GM23338 (cell line): ENCODE results near the gene SPTLC2. TPM values are rescaled to one million over a fixed set of nuclear protein-coding genes. Genes with fewer than 3 reads are reported as not detected.

Source experiments
- ATAC-seq: fragments of 200-7000 bp; cut with Tn5 transposase; 3 replicates; pipeline ENCODE4 v1.9.1; 2020
- DNase-seq: peaks from one replicate; pipeline ENCODE4 v3.0.0-alpha.2; 2015; ENCODE audit warnings: low spot score
- H2AFZ ChIP-seq: fragments of 200-600 bp; sonication (generic); 2 replicates; pipeline ENCODE4 v1.8.0; 2016; ENCODE audit warnings: antibody characterized with exemption, mild to moderate bottlenecking, moderate library complexity
- H3F3A ChIP-seq: fragments of 200-600 bp; sonication (generic); replicated peaks from 2 replicates; pipeline ENCODE4 v1.8.0; 2017; ENCODE audit warnings: antibody characterized with exemption, mixed run types, low read depth
- H3K27ac ChIP-seq: fragments of 200-600 bp; sonication (generic); 2 replicates; pipeline ENCODE4 v1.6.1; 2016; ENCODE audit warnings: low read depth
- H3K27me3 ChIP-seq: fragments of 200-600 bp; sonication (generic); 2 replicates; pipeline ENCODE4 v1.8.0; 2016; ENCODE audit warnings: mild to moderate bottlenecking, mixed run types, moderate library complexity; ENCODE audit not compliant: insufficient read depth
- H3K36me3 ChIP-seq: fragments of 200-600 bp; sonication (generic); 2 replicates; pipeline ENCODE4 v1.8.0; 2016; ENCODE audit warnings: mild to moderate bottlenecking; ENCODE audit not compliant: insufficient read depth
- H3K4me1 ChIP-seq: fragments of 200-600 bp; sonication (generic); 2 replicates; pipeline ENCODE4 v1.8.0; 2016; ENCODE audit warnings: mild to moderate bottlenecking, moderate library complexity; ENCODE audit not compliant: insufficient read depth
- H3K4me2 ChIP-seq: fragments of 200-600 bp; sonication (generic); 2 replicates; pipeline ENCODE4 v1.7.1; 2017; ENCODE audit warnings: mixed run types
- H3K4me3 ChIP-seq: fragments of 200-600 bp; sonication (generic); 2 replicates; pipeline ENCODE4 v1.6.1; 2016; ENCODE audit warnings: mixed run types
- H3K79me2 ChIP-seq: fragments of 200-600 bp; sonication (generic); replicated peaks from 2 replicates; pipeline ENCODE4 v1.8.0; 2017; ENCODE audit warnings: mild to moderate bottlenecking; ENCODE audit not compliant: insufficient read depth
- H3K9me2 ChIP-seq: fragments of 200-600 bp; sonication (generic); 2 replicates; pipeline ENCODE4 v1.8.0; 2017; ENCODE audit not compliant: insufficient read depth
- H4K20me1 ChIP-seq: fragments of 200-600 bp; sonication (generic); replicated peaks from 2 replicates; pipeline ENCODE4 v1.8.0; 2017; ENCODE audit warnings: mild to moderate bottlenecking; ENCODE audit not compliant: insufficient read depth
- H3K27ac Mint-ChIP-seq: 2 replicates; pipeline ENCODE4 v1.8.0; 2020; ENCODE audit warnings: inconsistent platforms, mild to moderate bottlenecking, moderate library complexity, mixed read lengths
- H3K27me3 Mint-ChIP-seq: 3 replicates; pipeline ENCODE4 v1.8.0; 2022; ENCODE audit warnings: low read depth, mild to moderate bottlenecking, moderate library complexity, mixed read lengths, inconsistent platforms; ENCODE audit not compliant: insufficient read depth, poor library complexity
- H3K36me3 Mint-ChIP-seq: 3 replicates; pipeline ENCODE4 v1.8.0; 2021; ENCODE audit warnings: low read depth, mild to moderate bottlenecking, inconsistent platforms, moderate library complexity, mixed read lengths
- H3K4me1 Mint-ChIP-seq: 3 replicates; pipeline ENCODE4 v1.8.0; 2020; ENCODE audit warnings: mild to moderate bottlenecking, inconsistent platforms, mixed read lengths
- H3K4me3 Mint-ChIP-seq: 3 replicates; pipeline ENCODE4 v1.8.0; 2021; ENCODE audit warnings: moderate library complexity, mild to moderate bottlenecking, inconsistent platforms, mixed read lengths
- H3K9me3 Mint-ChIP-seq: 3 replicates; pipeline ENCODE4 v1.8.0; 2020; ENCODE audit warnings: moderate library complexity, mild to moderate bottlenecking, inconsistent platforms, mixed read lengths
- CREB1 ChIP-seq: fragments of 250-450 bp; sonication (Bioruptor Pico); IDR thresholded peaks from 2 replicates; pipeline ENCODE4 v1.5.0; 2020; ENCODE audit warnings: low read depth, mild to moderate bottlenecking, moderate library complexity
- CTCF ChIP-seq, 2 experiments: fragments of 200-600 bp in 1 of 2; sonication (generic) in 1 of 2; conservative IDR thresholded peaks; 2 replicates each; pipeline versions ENCODE4 v1.5.1 to v1.6.1; 2016 to 2017; ENCODE audit warnings: antibody characterized with exemption in 2 of 2, low read depth in 2 of 2, mild to moderate bottlenecking in 2 of 2, moderate library complexity in 1 of 2
- ETS1 ChIP-seq: IDR thresholded peaks from 2 replicates; pipeline ENCODE4 v1.6.1; 2016; ENCODE audit warnings: antibody characterized with exemption
- EZH2 ChIP-seq: fragments of 200-600 bp; sonication (generic); IDR thresholded peaks from one replicate; pipeline ENCODE4 v1.8.0; 2017; ENCODE audit warnings: antibody characterized with exemption, mild to moderate bottlenecking, low read depth; ENCODE audit not compliant: unreplicated experiment
- EZH2phosphoT487 ChIP-seq: fragments of 200-600 bp; sonication (generic); IDR thresholded peaks from one replicate; pipeline ENCODE4 v1.8.1; 2018; ENCODE audit warnings: antibody characterized with exemption; ENCODE audit not compliant: unreplicated experiment
- JUNB ChIP-seq: IDR thresholded peaks from one replicate; pipeline ENCODE4 v1.6.1; 2016; ENCODE audit warnings: antibody characterized with exemption; ENCODE audit not compliant: unreplicated experiment
- NANOG ChIP-seq: IDR thresholded peaks from 2 replicates; pipeline ENCODE4 v1.6.1; 2016; ENCODE audit warnings: antibody characterized with exemption, borderline replicate concordance
- POLR2AphosphoS5 ChIP-seq: IDR thresholded peaks from 2 replicates; pipeline ENCODE4 v1.6.1; 2016; ENCODE audit warnings: antibody characterized with exemption, low read depth
- REST ChIP-seq: IDR thresholded peaks from one replicate; pipeline ENCODE4 v1.6.1; 2018; ENCODE audit warnings: antibody characterized with exemption; ENCODE audit not compliant: unreplicated experiment
- STAT1 ChIP-seq: IDR thresholded peaks from one replicate; pipeline ENCODE4 v1.6.1; 2016; ENCODE audit warnings: antibody characterized with exemption; ENCODE audit not compliant: unreplicated experiment
- ZNF114 ChIP-seq: fragments of 250-450 bp; sonication (Bioruptor Pico); IDR thresholded peaks from 2 replicates; pipeline ENCODE4 v1.5.0; 2020; ENCODE audit warnings: mild to moderate bottlenecking, moderate library complexity
- ZNF331 ChIP-seq: fragments of 250-450 bp; sonication (Bioruptor Pico); IDR thresholded peaks from 2 replicates; pipeline ENCODE4 v1.5.0; 2020; ENCODE audit warnings: low read depth, mild to moderate bottlenecking, moderate library complexity
- ZNF462 ChIP-seq: fragments of 250-450 bp; sonication (Bioruptor Pico); IDR thresholded peaks from 2 replicates; pipeline ENCODE4 v1.5.0; 2020; ENCODE audit warnings: mild to moderate bottlenecking, moderate library complexity
- polyA plus RNA-seq: library from polyadenylated mRNA; unstranded; fragments of >200 nt; fragmentation: Nextera tagmentation; extraction: Ambion mirVana; gene quantifications from 2 replicates; pipeline ENCODE4 v1.2.1, GENCODE V29; 2016
- total RNA-seq: library from RNA; depleted of rRNA; stranded (reverse); fragments of >200 nt; shearing (Covaris generic); gene quantifications from 2 replicates; pipeline ENCODE4 v1.2.3, GENCODE V29; 2014

SPTLC2 gene
- total and polyA plus RNA-seq, 2 experiments from 2014 or later: 22.3 to 38.9 TPM

- H4K20me1 ChIP-seq: peaks cover 7% of the 10 kb centered on the region; the same call in 1 of the 2 replicates
- H3K27me3 ChIP-seq: no peaks in the 10 kb centered on the region
- peak overlapping the region; percentile 85 for H3K4me2 ChIP-seq
- H3K4me1 ChIP-seq: peaks cover 36% of the 10 kb centered on the region
- H3K36me3 Mint-ChIP-seq: no peaks in the 10 kb centered on the region; the same call in 2 of the 3 replicates
- H3K79me2 ChIP-seq: peaks cover 49% of the 10 kb centered on the region
- TF ChIP-seq JUNB (no peak), EZH2 (no peak), CREB1 (CRISPR knock-in tag) (no peak), ZNF462 (CRISPR knock-in tag) (no peak), ZNF331 (CRISPR knock-in tag) (no peak), EZH2phosphoT487 (no peak), POLR2AphosphoS5 (no peak), ZNF114 (no peak), ETS1 (no peak), NANOG (no peak), STAT1 (no peak), CTCF (conservative IDR thresholded peaks at IDR 0.05; ENCODE audit: low read depth in 2 of 2) (no peak), REST (no peak)
- peak; percentile 42 for ATAC-seq
- no peaks in the 10 kb centered on the region for H3K36me3 ChIP-seq
- H3K4me1 Mint-ChIP-seq: peaks cover 44% of the 10 kb centered on the region
- no peaks in the 10 kb centered on the region for H3K9me2 ChIP-seq
- 0 out of 2 replicates have a peak overlapping the region, but pooled peaks have one; percentile 24 for H2AFZ ChIP-seq
- H3K27me3 Mint-ChIP-seq: peaks cover 3% of the 10 kb centered on the region
- H3K9me3 Mint-ChIP-seq: no peaks in the 10 kb centered on the region
- peak overlapping the region; percentile 41; the same call in 1 of the 2 replicates for H3K27ac ChIP-seq
- H3K4me3 ChIP-seq: peak overlapping the region; percentile 88
- peak overlapping the region; percentile 86 for H3K4me3 Mint-ChIP-seq
- no peak for DNase-seq
- peak overlapping the region; percentile 88; the same call in 1 of the 2 replicates for H3K27ac Mint-ChIP-seq
- H3F3A ChIP-seq: no peaks in the 10 kb centered on the region
Measured at GRCh38 chr14:77616133-77616453, 344 bp downstream of the SPTLC2 start.
